Measurements from ENCODE around the gene ASNSD1.
"Not testable (repeated sequence)": the region's sequence is repeated elsewhere in the genome, so short reads cannot be mapped to it uniquely, and the experiment has no call there.

Gene ASNSD1

DNA sequence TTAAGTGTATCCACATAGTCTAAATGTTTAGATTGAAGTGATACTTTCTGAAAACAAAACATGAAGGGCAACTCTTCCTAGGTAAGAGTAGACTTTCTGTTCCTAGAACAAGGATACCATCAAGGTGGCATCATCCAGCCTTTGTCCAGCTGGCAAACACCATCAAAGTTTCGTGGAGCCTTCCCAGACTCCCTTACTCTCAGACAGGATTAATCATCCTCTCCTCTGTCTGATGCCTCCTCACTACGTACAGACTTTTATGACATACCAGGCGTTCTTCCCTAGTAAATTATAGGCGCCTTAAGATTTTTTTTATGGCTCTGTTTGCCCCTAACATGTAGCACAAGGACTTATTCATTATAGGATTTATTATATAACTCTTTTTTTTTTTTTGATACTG, 29.4 kb upstream of the ASNSD1 start:
- Mint-ChIP-seq H3K4me3 (no peak overlapping the region), H3K36me3 (ENCODE audit: low read depth) (no peaks in the 10 kb centered on the region), H3K27me3 (ENCODE audit: low read depth) (peaks cover 3% of the 10 kb centered on the region), H3K9me3 (no peaks in the 10 kb centered on the region), H3K4me1 (ENCODE audit: low read depth) (no peaks in the 10 kb centered on the region), H3K27ac (no peak overlapping the region)
- no peak for DNase-seq (ENCODE audit: low spot score)

DNA sequence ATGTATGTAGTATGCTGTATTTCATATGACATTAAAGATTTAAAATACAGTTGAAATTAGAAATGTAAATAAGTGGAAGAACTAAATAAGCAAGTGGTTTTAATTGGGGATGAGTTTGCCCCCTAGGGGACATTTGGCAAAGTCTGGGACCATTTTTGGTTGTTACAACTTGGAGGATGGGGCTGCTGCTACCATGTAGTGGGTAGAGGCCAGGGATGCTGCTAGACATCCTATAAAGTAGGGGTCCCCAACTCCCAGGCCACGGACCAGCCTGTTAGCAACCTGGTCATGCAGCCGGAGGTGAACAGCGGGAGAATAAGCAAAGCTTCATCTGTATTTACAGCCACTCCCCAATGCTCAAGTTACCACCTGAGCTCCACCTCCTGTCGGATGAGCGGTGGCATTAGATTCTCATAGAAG, 27.9 kb upstream of the ASNSD1 start:
- Mint-ChIP-seq H3K4me1 (ENCODE audit: low read depth) (no peaks in the 10 kb centered on the region), H3K9me3 (no peaks in the 10 kb centered on the region), H3K27me3 (ENCODE audit: low read depth) (peaks cover 3% of the 10 kb centered on the region), H3K27ac (no peak overlapping the region), H3K36me3 (ENCODE audit: low read depth) (no peaks in the 10 kb centered on the region), H3K4me3 (no peak overlapping the region)
- DNase-seq (ENCODE audit: low spot score), result no peak

DNA sequence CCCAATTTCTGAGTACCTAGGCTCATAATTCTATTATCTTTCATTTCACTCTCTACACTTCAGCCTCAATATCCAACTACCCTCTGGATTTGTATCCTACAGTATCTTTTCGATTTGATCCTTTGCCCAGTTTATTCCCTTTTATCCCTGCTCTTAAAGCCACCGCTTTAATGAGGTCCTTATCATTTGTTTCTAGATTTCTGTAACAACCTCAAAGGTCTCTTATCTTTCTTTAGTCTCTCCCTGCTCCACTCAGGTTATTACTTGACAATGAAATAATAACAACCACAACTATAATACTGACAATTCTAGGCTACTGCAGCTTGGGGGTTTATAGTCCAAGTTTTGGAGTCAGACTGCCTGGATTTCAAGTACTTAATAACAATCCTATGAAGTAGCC, 25.9 kb upstream of the ASNSD1 start:
- Mint-ChIP-seq H3K36me3 (ENCODE audit: low read depth) (no peaks in the 10 kb centered on the region), H3K4me1 (ENCODE audit: low read depth) (peaks cover 5% of the 10 kb centered on the region)

DNA sequence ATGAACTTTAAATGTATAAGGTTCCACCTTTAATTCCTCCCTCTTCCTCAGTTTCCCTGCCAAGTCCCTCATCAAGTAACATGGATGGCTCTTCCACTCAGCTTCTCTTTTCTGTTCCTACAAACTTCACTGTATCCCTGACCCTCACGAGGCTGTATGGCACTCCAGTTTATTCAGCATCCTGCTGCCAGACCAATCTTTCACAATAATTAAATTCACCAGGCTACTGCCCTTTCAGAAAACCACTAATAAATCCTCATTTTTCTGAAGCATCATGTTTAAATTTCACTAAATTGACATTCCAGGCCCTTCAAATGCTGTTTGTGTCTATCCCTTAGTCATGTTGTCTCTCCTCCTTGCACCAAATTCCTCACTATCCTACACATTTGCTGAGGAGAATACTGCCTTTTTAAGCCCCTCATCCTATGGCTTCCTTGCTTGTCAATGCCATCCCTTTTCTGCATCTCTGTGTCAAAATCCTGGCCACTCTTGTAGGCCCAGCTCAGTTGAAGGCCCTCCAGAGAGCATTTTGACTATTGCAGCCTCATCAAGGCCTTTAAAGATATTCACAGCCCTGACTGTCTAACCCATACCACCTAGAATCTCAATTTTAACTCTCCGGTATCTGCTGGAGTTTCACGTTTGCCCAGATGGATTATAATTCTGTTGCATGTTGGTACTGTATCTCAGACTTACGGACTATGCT, 22.8 kb upstream of the ASNSD1 start:
- Mint-ChIP-seq H3K4me1 (ENCODE audit: low read depth) (peaks cover 9% of the 10 kb centered on the region), H3K36me3 (ENCODE audit: low read depth) (no peaks in the 10 kb centered on the region), H3K27ac (no peak overlapping the region), H3K9me3 (peaks cover 3% of the 10 kb centered on the region), H3K27me3 (ENCODE audit: low read depth) (no peaks in the 10 kb centered on the region), H3K4me3 (no peak overlapping the region)
- DNase-seq (ENCODE audit: low spot score), result no peak

More for the DNA sequence above, 25.9 kb upstream of the ASNSD1 start:
- no peak for DNase-seq (ENCODE audit: low spot score)
- Mint-ChIP-seq H3K4me3 (no peak overlapping the region), H3K27me3 (ENCODE audit: low read depth) (no peaks in the 10 kb centered on the region), H3K27ac (no peak overlapping the region), H3K9me3 (no peaks in the 10 kb centered on the region)

DNA sequence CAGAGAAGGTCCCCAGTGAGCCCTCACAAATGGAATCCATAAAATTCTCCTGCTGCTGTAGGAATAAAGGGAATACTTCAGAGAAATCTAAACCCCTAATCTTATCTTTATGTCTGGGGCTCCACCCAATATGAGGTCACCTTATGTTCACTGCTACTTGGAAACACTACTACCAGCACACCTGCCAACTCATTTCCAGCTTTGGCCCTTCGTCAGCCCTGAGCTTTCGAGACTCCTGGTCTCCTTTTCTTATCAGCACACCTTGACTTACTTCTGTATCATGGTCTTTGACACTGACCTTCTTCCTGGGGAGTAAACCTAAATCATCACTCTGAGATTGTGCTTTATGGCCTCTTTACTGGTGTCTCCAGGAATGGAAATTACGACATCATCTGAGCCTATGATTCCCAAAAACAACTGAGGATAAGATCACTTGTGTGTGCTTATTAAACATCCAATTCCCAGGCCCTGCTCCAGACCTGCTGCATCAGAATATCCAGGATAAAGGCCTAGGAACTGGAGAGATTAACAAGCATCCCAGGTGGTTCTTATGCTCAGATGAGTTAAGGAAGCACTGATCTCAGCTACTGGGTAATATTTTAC, 22.2 kb upstream of the ASNSD1 start:
- Mint-ChIP-seq H3K4me1 (ENCODE audit: low read depth) (peaks cover 9% of the 10 kb centered on the region), H3K9me3 (peaks cover 3% of the 10 kb centered on the region), H3K27me3 (ENCODE audit: low read depth) (no peaks in the 10 kb centered on the region)

DNA sequence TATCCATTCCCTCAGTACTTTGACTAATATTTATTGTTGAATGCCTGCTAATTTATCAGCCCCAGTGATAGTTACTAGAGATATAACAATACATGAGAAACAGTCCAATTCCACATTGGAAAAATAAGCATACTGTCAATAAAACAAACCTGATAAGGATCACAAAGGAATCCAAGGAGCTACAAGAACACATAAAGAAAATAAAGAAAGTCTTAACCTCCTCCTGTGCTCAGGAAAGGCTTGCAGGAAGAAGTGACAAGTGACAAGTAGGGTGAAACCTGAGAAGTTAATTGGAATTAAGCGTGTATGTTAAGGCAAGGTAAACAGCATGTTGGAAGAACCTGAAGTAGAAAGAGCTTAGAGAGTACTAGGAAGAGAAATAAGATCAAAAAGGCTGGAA, 20.3 kb upstream of the ASNSD1 start:
- Mint-ChIP-seq H3K4me3 (no peak overlapping the region), H3K4me1 (ENCODE audit: low read depth) (peaks cover 9% of the 10 kb centered on the region), H3K27me3 (ENCODE audit: low read depth) (no peaks in the 10 kb centered on the region), H3K36me3 (ENCODE audit: low read depth) (no peaks in the 10 kb centered on the region), H3K9me3 (peaks cover 3% of the 10 kb centered on the region), H3K27ac (no peak overlapping the region)
- DNase-seq (ENCODE audit: low spot score), result no peak

More for the DNA sequence above, 22.2 kb upstream of the ASNSD1 start:
- DNase-seq (ENCODE audit: low spot score), result no peak
- no peak overlapping the region for H3K27ac Mint-ChIP-seq
- H3K4me3 Mint-ChIP-seq, result no peak overlapping the region
- H3K36me3 Mint-ChIP-seq (ENCODE audit: low read depth), result no peaks in the 10 kb centered on the region

DNA sequence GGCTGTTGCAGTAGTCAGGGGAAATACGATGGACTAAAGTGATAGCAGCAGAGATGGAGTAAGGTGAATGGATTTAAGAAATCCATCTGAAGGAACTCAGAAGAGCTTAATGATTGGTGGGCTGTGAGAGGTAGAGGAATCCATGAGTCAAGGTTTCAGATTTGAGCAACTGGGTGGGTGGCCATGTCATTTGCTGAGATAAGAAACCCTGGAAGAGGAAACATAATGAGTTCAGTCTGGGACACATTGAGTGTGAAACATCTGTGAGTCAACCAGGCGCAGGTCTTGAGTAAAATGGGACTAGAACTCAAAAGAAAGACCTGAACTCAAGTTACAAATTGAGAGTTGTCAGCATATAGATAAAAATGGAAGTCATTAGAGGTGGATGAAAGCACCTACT, 19.7 kb upstream of the ASNSD1 start:
- H3K4me1 Mint-ChIP-seq (ENCODE audit: low read depth), result peaks cover 9% of the 10 kb centered on the region
- no peak overlapping the region for H3K4me3 Mint-ChIP-seq
- DNase-seq (ENCODE audit: low spot score), result peak; percentile 60
- no peaks in the 10 kb centered on the region for H3K36me3 Mint-ChIP-seq (ENCODE audit: low read depth)
- no peaks in the 10 kb centered on the region for H3K27me3 Mint-ChIP-seq (ENCODE audit: low read depth)
- no peak overlapping the region for H3K27ac Mint-ChIP-seq
- peaks cover 3% of the 10 kb centered on the region for H3K9me3 Mint-ChIP-seq

DNA sequence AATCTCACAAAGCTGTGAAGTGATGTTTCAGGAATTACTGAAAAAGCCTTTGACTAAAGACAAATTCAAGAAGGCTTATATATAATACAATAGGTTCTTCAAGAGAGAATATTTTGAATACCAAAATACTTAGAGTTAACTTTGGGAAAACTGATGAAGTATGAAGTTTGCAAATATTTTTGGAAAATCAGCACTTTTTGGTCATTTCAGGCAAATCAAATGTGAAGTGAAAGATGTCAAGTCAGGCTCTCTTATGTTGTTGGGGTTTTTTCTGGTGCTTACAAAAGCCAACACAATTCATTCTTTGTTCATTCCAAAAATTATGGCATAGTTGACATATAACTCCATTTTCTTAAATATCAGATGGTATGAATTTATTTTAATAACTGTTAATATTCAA, 14.7 kb upstream of the ASNSD1 start:
- H3K4me1 Mint-ChIP-seq (ENCODE audit: low read depth), result peaks cover 2% of the 10 kb centered on the region
- H3K4me3 Mint-ChIP-seq, result no peak overlapping the region
- H3K9me3 Mint-ChIP-seq, result peaks cover 9% of the 10 kb centered on the region
- no peaks in the 10 kb centered on the region for H3K36me3 Mint-ChIP-seq (ENCODE audit: low read depth)
- no peak for DNase-seq (ENCODE audit: low spot score)
- H3K27ac Mint-ChIP-seq, result no peak overlapping the region
- H3K27me3 Mint-ChIP-seq (ENCODE audit: low read depth), result no peaks in the 10 kb centered on the region

DNA sequence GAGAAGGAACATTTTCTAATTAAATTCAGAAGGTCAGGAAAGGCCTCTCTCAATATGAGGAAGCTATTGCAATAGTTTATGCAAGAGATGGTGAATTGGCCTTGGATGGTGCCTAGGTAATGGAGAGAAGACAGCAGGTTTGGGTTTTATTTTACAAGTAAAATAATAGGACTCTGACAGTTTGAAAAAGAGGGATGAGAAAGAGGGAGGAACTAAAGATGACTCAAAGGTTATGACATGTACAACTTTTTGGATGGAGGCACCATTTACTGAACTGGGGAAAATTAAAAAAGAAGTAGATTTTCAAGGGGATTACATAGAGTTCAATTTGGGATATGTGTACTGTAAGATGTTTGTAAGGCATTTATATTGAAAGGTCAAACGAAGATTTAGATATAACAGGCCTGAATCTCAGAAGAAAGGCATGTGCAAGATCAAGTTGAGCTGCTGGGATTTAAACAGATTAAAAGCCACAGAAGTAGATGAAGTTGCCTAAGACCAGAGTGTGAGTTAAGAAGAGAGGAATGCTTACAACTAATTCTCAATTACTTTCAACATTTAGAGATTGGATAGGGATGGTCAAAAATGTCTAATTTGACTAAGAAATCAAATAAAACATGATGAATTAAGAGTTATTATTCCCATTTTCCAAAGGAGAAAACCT, 12.3 kb upstream of the ASNSD1 start:
- H3K27me3 Mint-ChIP-seq (ENCODE audit: low read depth), result no peaks in the 10 kb centered on the region
- DNase-seq (ENCODE audit: low spot score), result no peak
- no peaks in the 10 kb centered on the region for H3K4me1 Mint-ChIP-seq (ENCODE audit: low read depth)
- peaks cover 2% of the 10 kb centered on the region for H3K36me3 Mint-ChIP-seq (ENCODE audit: low read depth)
- H3K9me3 Mint-ChIP-seq, result peaks cover 18% of the 10 kb centered on the region
- H3K4me3 Mint-ChIP-seq, result no peak overlapping the region
- H3K27ac Mint-ChIP-seq, result no peak overlapping the region

DNA sequence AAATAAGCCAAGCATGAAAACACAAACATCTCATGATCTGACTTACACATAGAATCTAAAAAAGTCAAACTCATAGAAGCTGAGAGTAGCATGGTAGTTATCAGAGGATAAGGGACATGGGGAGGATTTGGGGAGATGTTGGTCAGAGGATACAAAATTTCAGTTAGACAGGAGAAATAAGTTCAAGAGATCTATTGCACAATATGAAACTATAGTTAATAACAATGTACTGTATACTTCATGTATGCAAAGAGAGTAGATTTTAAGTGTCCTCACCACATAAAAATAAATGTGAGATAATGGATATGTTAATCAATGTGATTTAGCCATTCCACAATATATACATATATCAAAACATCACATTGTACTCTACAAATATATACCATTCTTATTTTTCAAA, 10.0 kb upstream of the ASNSD1 start:
- H3K36me3 Mint-ChIP-seq (ENCODE audit: low read depth), result peaks cover 2% of the 10 kb centered on the region
- H3K27me3 Mint-ChIP-seq (ENCODE audit: low read depth), result no peaks in the 10 kb centered on the region
- DNase-seq (ENCODE audit: low spot score), result no peak
- no peak overlapping the region for H3K4me3 Mint-ChIP-seq
- H3K9me3 Mint-ChIP-seq, result peaks cover 24% of the 10 kb centered on the region
- H3K4me1 Mint-ChIP-seq (ENCODE audit: low read depth), result peaks cover 2% of the 10 kb centered on the region
- no peak overlapping the region for H3K27ac Mint-ChIP-seq

DNA sequence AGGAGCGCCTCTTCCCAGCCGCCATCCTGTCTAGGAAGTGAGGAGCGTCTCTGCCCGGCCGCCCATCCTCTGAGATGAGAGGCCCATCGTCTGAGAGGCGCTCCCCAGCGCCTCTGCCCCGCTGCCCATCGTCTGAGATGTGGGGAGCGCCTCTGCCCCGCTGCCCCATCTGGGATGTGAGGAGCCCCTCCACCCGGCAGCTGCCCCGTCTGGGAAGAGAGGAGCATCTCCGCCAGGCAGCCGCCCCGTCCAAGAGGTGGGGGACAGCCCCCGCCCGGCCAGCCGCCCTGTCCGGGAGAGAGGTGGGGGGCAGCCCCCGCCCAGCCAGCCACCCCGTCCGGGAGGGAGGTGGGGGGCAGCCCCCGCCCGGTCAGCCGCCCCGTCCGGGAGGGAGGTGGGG, 7.8 kb upstream of the ASNSD1 start:
- Mint-ChIP-seq H3K9me3 (peaks cover 24% of the 10 kb centered on the region), H3K4me1 (ENCODE audit: low read depth) (peaks cover 15% of the 10 kb centered on the region)
- not testable (repeated sequence) for H3K27ac Mint-ChIP-seq; H3K27me3 Mint-ChIP-seq (ENCODE audit: low read depth); H3K36me3 Mint-ChIP-seq (ENCODE audit: low read depth); H3K4me3 Mint-ChIP-seq; DNase-seq (ENCODE audit: low spot score)

DNA sequence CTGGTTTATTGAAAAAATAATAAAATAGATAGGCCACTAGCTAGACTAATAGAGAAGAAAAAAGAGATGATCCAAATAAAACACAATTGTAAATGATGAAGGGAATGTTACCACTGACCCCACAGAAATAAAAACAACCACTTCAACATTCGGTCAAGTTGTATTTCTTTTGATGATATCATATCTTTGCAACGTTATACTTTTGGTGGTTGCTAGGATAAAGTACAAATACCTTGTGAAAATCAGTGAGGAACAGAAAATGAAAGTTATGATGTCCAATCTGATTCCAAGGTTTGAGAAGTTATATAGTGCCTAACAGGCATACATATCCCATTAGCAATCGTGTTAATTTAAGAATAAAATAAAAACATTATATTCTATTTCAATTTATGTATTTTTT, 6.6 kb upstream of the ASNSD1 start:
- peaks cover 22% of the 10 kb centered on the region for H3K4me1 Mint-ChIP-seq (ENCODE audit: low read depth)
- H3K27ac Mint-ChIP-seq, result no peak overlapping the region
- H3K36me3 Mint-ChIP-seq (ENCODE audit: low read depth), result peaks cover 2% of the 10 kb centered on the region
- no peak overlapping the region for H3K4me3 Mint-ChIP-seq
- DNase-seq (ENCODE audit: low spot score), result no peak
- H3K9me3 Mint-ChIP-seq, result peaks cover 24% of the 10 kb centered on the region
- H3K27me3 Mint-ChIP-seq (ENCODE audit: low read depth), result no peaks in the 10 kb centered on the region

DNA sequence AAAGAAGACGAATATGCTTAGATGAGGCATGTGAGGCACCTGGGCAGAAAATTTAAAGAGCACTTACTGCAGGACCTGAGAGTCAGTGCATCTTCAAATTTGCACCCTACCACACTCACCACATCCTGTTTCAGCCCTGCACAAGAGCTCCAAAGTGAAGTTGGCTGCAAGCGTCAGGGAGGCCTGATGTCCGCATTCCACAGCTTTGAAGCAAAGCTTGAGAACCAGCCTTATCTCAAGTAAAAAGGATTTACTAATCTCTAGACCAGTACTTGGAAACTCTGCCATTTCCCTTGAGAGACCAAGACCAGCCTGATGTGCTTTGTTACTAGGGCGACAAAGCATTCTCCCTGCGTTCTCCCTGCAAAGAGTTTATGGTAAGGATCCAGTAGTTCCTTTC, 3.4 kb upstream of the ASNSD1 start:
- peaks cover 31% of the 10 kb centered on the region for H3K4me1 Mint-ChIP-seq (ENCODE audit: low read depth)
- peaks cover 7% of the 10 kb centered on the region for H3K9me3 Mint-ChIP-seq
- no peaks in the 10 kb centered on the region for H3K27me3 Mint-ChIP-seq (ENCODE audit: low read depth)
- DNase-seq (ENCODE audit: low spot score), result peak; percentile 69
- peak overlapping the region; percentile 62 for H3K4me3 Mint-ChIP-seq
- no peaks in the 10 kb centered on the region for H3K36me3 Mint-ChIP-seq (ENCODE audit: low read depth)
- peak overlapping the region; percentile 85 for H3K27ac Mint-ChIP-seq

DNA sequence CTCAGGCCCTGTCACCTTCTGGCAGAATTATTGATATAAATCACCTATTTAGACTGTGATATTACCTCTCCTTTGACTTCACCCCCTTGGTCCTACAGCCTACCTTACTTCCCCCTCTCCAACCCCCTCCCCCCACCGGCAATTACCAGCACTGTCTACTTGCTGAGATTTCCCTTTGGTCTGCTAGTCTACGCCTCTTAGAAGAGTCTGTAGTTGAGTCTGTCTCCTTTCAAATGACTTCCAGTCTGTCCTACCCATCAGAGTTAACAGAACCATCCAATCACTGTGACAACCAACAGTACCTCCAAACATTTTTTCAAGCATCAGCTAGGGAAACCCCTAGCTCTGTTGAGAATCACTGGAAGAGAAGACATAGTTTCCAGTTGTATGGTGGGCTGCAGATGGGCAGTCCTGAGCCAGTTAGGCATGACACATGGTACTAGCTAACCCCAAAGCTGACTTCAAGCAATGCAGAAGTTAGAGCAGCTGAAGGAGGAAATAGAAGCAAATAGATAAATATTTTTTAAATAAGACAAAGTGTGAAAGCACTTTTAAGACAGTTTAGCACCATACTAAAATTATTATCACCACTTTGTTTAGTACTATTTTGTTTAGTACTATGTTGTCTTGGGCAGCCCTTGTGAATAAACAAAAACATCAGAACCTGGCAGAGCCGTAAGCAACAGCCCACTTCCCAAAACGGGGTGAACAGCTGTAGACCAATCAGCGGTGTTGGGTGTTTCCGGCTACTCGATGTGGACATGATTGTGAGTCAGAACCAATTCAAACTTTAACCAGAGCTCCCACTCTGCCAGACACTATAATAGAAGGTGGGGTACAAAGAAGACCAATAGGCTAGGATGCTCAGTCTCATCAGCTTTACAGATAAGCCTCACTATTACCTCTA, 2.7 kb upstream of the ASNSD1 start:
- peaks cover 7% of the 10 kb centered on the region for H3K9me3 Mint-ChIP-seq
- H3K4me1 Mint-ChIP-seq (ENCODE audit: low read depth), result peaks cover 33% of the 10 kb centered on the region
- no peaks in the 10 kb centered on the region for H3K27me3 Mint-ChIP-seq (ENCODE audit: low read depth)
- peaks cover 3% of the 10 kb centered on the region for H3K36me3 Mint-ChIP-seq (ENCODE audit: low read depth)
- H3K4me3 Mint-ChIP-seq, result peak overlapping the region; percentile 62
- no peak for DNase-seq (ENCODE audit: low spot score)
- H3K27ac Mint-ChIP-seq, result peak overlapping the region; percentile 85

Measured in T-helper 2 cell treated with Interferon-gamma antibody and Interleukin-4, amounts not matched to agents 5 μg/mL and 100 μg/mL, for 36 hours (primary cell).